LoVo (cell line): ENCODE data around the gene LINC00237.
A peak's percentile ranks its signal among the peaks of the same experiment; 100 is the strongest.

Experiments used
- DNase-seq: peaks from one replicate; pipeline ENCODE4 v3.0.0-alpha.2; 2016; ENCODE audit warnings: low spot score

LINC00237 gene

GRCh38 chr20:21096321-21097043, 9.7 kb downstream of the LINC00237 start:
- no peak for DNase-seq

- DNase-seq = no peak
Measured at GRCh38 chr20:21092806-21093205, 13.4 kb downstream of the LINC00237 start.

- DNase-seq = no peak
Measured at GRCh38 chr20:21090721-21091120, 15.4 kb downstream of the LINC00237 start.

GRCh38 chr20:21090111-21090618, 16.0 kb downstream of the LINC00237 start:
- no peak for DNase-seq

- DNase-seq = peak; percentile 58
Measured at GRCh38 chr20:21089391-21089790, 16.8 kb downstream of the LINC00237 start.

GRCh38 chr20:21087862-21088540, 18.2 kb downstream of the LINC00237 start:
- DNase-seq = no peak

GRCh38 chr20:21083825-21084325, 22.3 kb downstream of the LINC00237 start:
- no peak for DNase-seq

GRCh38 chr20:21082584-21082983, 23.6 kb downstream of the LINC00237 start:
- DNase-seq = no peak

- DNase-seq = no peak
Measured at GRCh38 chr20:21077809-21078345, 28.3 kb downstream of the LINC00237 start.

- no peak for DNase-seq
Measured at GRCh38 chr20:21076073-21076472, 30.1 kb downstream of the LINC00237 start.

GRCh38 chr20:21075471-21075870, 30.7 kb downstream of the LINC00237 start:
- peak; percentile 49 for DNase-seq

- DNase-seq = peak; percentile 76
Measured at GRCh38 chr20:21074605-21075336, 31.4 kb downstream of the LINC00237 start.

GRCh38 chr20:21067255-21067654, 38.9 kb downstream of the LINC00237 start:
- no peak for DNase-seq

- no peak for DNase-seq
Measured at GRCh38 chr20:21064924-21065323, 41.2 kb downstream of the LINC00237 start.

GRCh38 chr20:21063276-21063675, 42.9 kb downstream of the LINC00237 start:
- DNase-seq = no peak

GRCh38 chr20:21053002-21053762, 53.0 kb downstream of the LINC00237 start:
- no peak for DNase-seq

- no peak for DNase-seq
Measured at GRCh38 chr20:21052686-21053001, 53.5 kb downstream of the LINC00237 start.

GRCh38 chr20:21052241-21052640, 53.9 kb downstream of the LINC00237 start:
- no peak for DNase-seq

- no peak for DNase-seq
Measured at GRCh38 chr20:21050710-21051109, 55.4 kb downstream of the LINC00237 start.

- no peak for DNase-seq
Measured at GRCh38 chr20:21049305-21049828, 56.8 kb downstream of the LINC00237 start.

GRCh38 chr20:21048841-21049273, 57.3 kb downstream of the LINC00237 start:
- DNase-seq = peak; percentile 34
